Fibroblast of lung (primary cell): ENCODE data around the gene TCF7L1. TPM values are rescaled to one million over a fixed set of nuclear protein-coding genes. Genes with fewer than 3 reads are reported as not detected.

Experiments used
- DNase-seq, 2 donors: peaks; one replicate each; pipeline versions ENCODE4 v3.0.0 to v3.0.0-alpha.2; 2010; ENCODE audit warnings: low read depth in 2 of 2
- H2AFZ ChIP-seq: 2 replicates; pipeline ENCODE4 v1.5.1; 2012; ENCODE audit warnings: low read length, control low read depth, inconsistent platforms
- H3K27ac ChIP-seq: 2 replicates; pipeline ENCODE4 v1.5.1; 2011; ENCODE audit warnings: low read length, control low read depth; ENCODE audit not compliant: insufficient read depth
- H3K27me3 ChIP-seq: 2 replicates; pipeline ENCODE4 v1.5.1; 2011; ENCODE audit warnings: mild to moderate bottlenecking, low read length; ENCODE audit not compliant: control insufficient read depth, insufficient read depth
- H3K36me3 ChIP-seq: 2 replicates; pipeline ENCODE4 v1.5.1; 2011; ENCODE audit warnings: low read length; ENCODE audit not compliant: control insufficient read depth, insufficient read depth
- H3K4me1 ChIP-seq: 2 replicates; pipeline ENCODE4 v1.5.1; 2011; ENCODE audit warnings: low read length; ENCODE audit not compliant: control insufficient read depth, insufficient read depth; ENCODE audit errors: extremely low read depth
- H3K4me2 ChIP-seq: 2 replicates; pipeline ENCODE4 v1.5.1; 2011; ENCODE audit warnings: low read length, control low read depth; ENCODE audit not compliant: insufficient read depth; ENCODE audit errors: extremely low read depth
- H3K4me3 ChIP-seq, 4 experiments: fragments of 200-600 bp in 1 of 4; sonication (generic) in 1 of 4; replicated peaks in 1 of 4; 2 replicates each; pipeline ENCODE4 v1.5.1; 2011 to 2016; ENCODE audit warnings: low read length in 4 of 4, low read depth in 3 of 4, mild to moderate bottlenecking in 3 of 4, control low read depth in 2 of 4, inconsistent platforms in 1 of 4, mixed read lengths in 1 of 4; ENCODE audit not compliant: insufficient read depth in 1 of 4; ENCODE audit errors: control extremely low read depth in 1 of 4
- H3K79me2 ChIP-seq: 2 replicates; pipeline ENCODE4 v1.5.1; 2012; ENCODE audit warnings: mild to moderate bottlenecking, low read length, inconsistent platforms; ENCODE audit not compliant: control insufficient read depth, insufficient read depth
- H3K9ac ChIP-seq: 2 replicates; pipeline ENCODE4 v1.5.1; 2011; ENCODE audit warnings: mild to moderate bottlenecking, low read length, control low read depth; ENCODE audit not compliant: insufficient read depth
- H3K9me3 ChIP-seq: 2 replicates; pipeline ENCODE4 v1.5.1; 2012; ENCODE audit warnings: low read depth, low read length; ENCODE audit not compliant: control insufficient read depth, insufficient read depth
- H4K20me1 ChIP-seq: 2 replicates; pipeline ENCODE4 v1.5.1; 2011; ENCODE audit warnings: low read length; ENCODE audit not compliant: control insufficient read depth, insufficient read depth; ENCODE audit errors: extremely low read depth
- EZH2 ChIP-seq: IDR thresholded peaks from 2 replicates; pipeline ENCODE4 v1.5.1; 2012; ENCODE audit warnings: low read length, control low read depth, mild to moderate bottlenecking; ENCODE audit errors: missing control alignments
- polyA plus RNA-seq, 2 donors: library from polyadenylated mRNA; depleted of rRNA in 1 of 2; stranded (reverse) in 1 of 2; unstranded in 1 of 2; fragments of >200 nt; gene quantifications; 2 replicates each; pipeline ENCODE4 v1.2.1, GENCODE V29; 2011 to 2012; ENCODE audit warnings: missing spikeins in 1 of 2
- total RNA-seq: library from RNA; depleted of rRNA; stranded (reverse); fragments of >200 nt; gene quantifications from 2 replicates; pipeline ENCODE4 v1.2.1, GENCODE V29; 2014
- TF ChIP-seq, protein P1 (sequence below), 2 donors: IDR thresholded peaks in 1 of 2; conservative IDR thresholded peaks in 1 of 2; 1 replicate in 1 of 2; 2 replicates in 1 of 2; pipeline ENCODE4 v1.5.1; 2011 to 2012; ENCODE audit warnings: low read length in 2 of 2, control low read depth in 1 of 2, inconsistent platforms in 1 of 2, low read depth in 1 of 2, mild to moderate bottlenecking in 1 of 2

The TCF7L1 gene
- total and polyA plus RNA-seq, 2 donors (not counting 1 experiment from before 2014, with no cell fraction given), result 0.83 to 1.5 TPM

GRCh38 chr2:85165088-85165690, 32.0 kb downstream of the TCF7L1 start:
- Histone ChIP-seq H4K20me1 (no peaks in the 10 kb centered on the region), H3K4me2 (no peak overlapping the region), H3K9me3 (no peaks in the 10 kb centered on the region), H3K79me2 (no peaks in the 10 kb centered on the region), H3K4me1 (peaks cover 15% of the 10 kb centered on the region), H3K27me3 (no peaks in the 10 kb centered on the region), H3K9ac (no peak overlapping the region), H3K36me3 (no peaks in the 10 kb centered on the region), H3K27ac (no peak overlapping the region), H2AFZ (no peak overlapping the region), H3K4me3 (no peak overlapping the region)
- TF ChIP-seq EZH2, result no peak
- TF ChIP-seq, protein P1, sequence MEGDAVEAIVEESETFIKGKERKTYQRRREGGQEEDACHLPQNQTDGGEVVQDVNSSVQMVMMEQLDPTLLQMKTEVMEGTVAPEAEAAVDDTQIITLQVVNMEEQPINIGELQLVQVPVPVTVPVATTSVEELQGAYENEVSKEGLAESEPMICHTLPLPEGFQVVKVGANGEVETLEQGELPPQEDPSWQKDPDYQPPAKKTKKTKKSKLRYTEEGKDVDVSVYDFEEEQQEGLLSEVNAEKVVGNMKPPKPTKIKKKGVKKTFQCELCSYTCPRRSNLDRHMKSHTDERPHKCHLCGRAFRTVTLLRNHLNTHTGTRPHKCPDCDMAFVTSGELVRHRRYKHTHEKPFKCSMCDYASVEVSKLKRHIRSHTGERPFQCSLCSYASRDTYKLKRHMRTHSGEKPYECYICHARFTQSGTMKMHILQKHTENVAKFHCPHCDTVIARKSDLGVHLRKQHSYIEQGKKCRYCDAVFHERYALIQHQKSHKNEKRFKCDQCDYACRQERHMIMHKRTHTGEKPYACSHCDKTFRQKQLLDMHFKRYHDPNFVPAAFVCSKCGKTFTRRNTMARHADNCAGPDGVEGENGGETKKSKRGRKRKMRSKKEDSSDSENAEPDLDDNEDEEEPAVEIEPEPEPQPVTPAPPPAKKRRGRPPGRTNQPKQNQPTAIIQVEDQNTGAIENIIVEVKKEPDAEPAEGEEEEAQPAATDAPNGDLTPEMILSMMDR (conservative IDR thresholded peaks at IDR 0.05 in 1 of 2, IDR thresholded peaks at IDR 0.05 in 1 of 2; ENCODE audit: low read depth in 1 of 2, low read length in 2 of 2), result no peak
- no peak for DNase-seq

DNA sequence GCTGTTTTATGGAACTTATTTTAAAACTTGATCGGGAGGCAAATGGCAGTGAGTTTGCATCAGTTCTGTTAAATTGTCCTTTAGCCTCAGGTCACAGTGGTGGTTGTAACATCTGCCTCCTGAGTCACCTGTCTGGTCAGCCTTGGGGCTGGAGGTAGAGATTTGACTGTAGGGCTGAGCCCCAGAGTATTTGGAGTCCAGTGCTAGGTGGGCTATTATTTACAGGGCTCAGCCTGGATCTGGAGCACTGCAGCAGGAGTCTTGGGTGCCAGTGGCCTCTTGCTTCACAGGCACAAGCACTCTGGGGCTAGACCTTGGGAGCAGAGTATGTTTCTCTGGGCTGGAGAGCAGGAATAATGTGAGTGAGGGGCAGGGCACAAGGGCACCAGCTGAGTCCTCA, 32.8 kb downstream of the TCF7L1 start:
- H3K27me3 ChIP-seq, result no peaks in the 10 kb centered on the region
- H3K4me2 ChIP-seq, result no peak overlapping the region
- no peaks in the 10 kb centered on the region for H4K20me1 ChIP-seq
- H2AFZ ChIP-seq, result no peak overlapping the region
- H3K4me1 ChIP-seq, result peaks cover 15% of the 10 kb centered on the region
- H3K4me3 ChIP-seq, result no peak overlapping the region
- H3K27ac ChIP-seq, result no peak overlapping the region
- H3K79me2 ChIP-seq, result no peaks in the 10 kb centered on the region
- DNase-seq, result no peak
- H3K9ac ChIP-seq, result no peak overlapping the region
- H3K36me3 ChIP-seq, result no peaks in the 10 kb centered on the region
- H3K9me3 ChIP-seq, result no peaks in the 10 kb centered on the region
- no peak for TF ChIP-seq EZH2
- TF ChIP-seq, protein P1 (conservative IDR thresholded peaks at IDR 0.05 in 1 of 2, IDR thresholded peaks at IDR 0.05 in 1 of 2; ENCODE audit: low read depth in 1 of 2, low read length in 2 of 2), result no peak

- Histone ChIP-seq H3K27ac (no peak overlapping the region), H3K4me3 (no peak overlapping the region), H3K9ac (no peak overlapping the region), H3K36me3 (no peaks in the 10 kb centered on the region), H3K79me2 (no peaks in the 10 kb centered on the region), H3K9me3 (no peaks in the 10 kb centered on the region), H3K4me2 (no peak overlapping the region), H4K20me1 (no peaks in the 10 kb centered on the region), H3K27me3 (no peaks in the 10 kb centered on the region), H3K4me1 (peaks cover 2% of the 10 kb centered on the region), H2AFZ (no peak overlapping the region)
- TF ChIP-seq, protein P1 (conservative IDR thresholded peaks at IDR 0.05 in 1 of 2, IDR thresholded peaks at IDR 0.05 in 1 of 2; ENCODE audit: low read depth in 1 of 2, low read length in 2 of 2), result no peak
- no peak for TF ChIP-seq EZH2
- no peak for DNase-seq
Measured at GRCh38 chr2:85167479-85167878, 34.3 kb downstream of the TCF7L1 start.
